ENCODE data around the gene BAIAP2.

BAIAP2 gene

DNA sequence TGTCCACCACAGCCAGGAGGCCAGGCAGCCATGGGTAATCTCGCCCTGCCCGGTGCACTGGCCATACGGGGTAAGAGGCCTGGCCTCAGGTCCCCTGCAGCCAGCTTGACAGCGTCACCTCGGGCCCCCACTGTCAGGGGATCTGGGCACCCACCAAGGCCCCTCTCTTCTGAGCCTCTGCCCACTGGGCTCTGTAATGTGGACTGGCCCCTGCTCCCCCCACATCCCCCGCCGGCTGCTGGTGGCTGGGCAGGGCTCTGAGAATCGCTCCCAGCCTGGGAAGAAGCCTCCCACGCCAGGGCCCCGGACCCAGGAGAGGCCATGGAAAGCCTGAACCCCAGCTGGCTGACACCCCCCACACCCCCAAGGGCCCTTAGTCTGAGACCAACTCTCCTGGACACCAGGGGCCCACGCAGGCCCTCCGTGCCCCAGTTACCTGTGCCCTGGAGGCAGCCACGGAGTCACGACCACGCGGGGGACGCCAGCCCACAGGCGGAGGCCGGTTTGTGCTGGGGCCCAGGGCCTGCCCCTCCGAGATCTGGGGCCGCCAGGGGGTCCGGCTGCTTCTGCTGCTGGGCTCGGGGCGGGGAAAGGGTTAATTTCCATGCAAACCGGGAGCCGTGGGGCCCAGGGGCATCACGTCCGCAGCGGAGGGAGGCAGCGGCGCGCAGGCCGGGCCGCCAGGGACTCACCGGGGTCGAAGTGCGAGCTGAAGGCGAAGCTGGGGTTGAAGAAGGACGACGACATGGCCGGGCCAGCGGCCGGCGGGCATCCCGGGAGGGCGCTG lies 130.5 kb downstream of the BAIAP2 start, which contains the start of gene PVALEF:
Gene PVALEF, plus strand, starts transcription at position 262 of the 787 bp plus-strand sequence. CDS start 15,720 bp downstream, outside the sequence.
- Histone ChIP-seq H3K27me3 (ENCODE audit: insufficient read depth, low read length, poor library complexity, severe bottlenecking) (no peaks in the 10 kb centered on the region), H3K9ac (ENCODE audit: low read depth, low read length, poor library complexity, severe bottlenecking) (no peak within 1 kb of the TSS), H3K79me2 (ENCODE audit: insufficient read depth, low read length) (no peaks in the 10 kb centered on the region), H2AFZ (ENCODE audit: low read length) (no peak within 1 kb of the TSS), H3K9me2 (replicated peaks; ENCODE audit: low read depth, low read length) (no peaks in the 10 kb centered on the region), H4K20me1 (ENCODE audit: insufficient read depth, low read length, poor library complexity, severe bottlenecking) (no peaks in the 10 kb centered on the region), H3K36me3 (ENCODE audit: insufficient read depth, low read length) (no peaks in the 10 kb centered on the region), H3K4me3 (ENCODE audit: low read length, poor library complexity, severe bottlenecking) (no peak within 1 kb of the TSS), H3K9me3 (ENCODE audit: insufficient read depth, low read depth, low read length) (no peaks in the 10 kb centered on the region), H3F3A (ENCODE audit: low read depth) (no peaks in the 10 kb centered on the region), H3K4me2 (ENCODE audit: low read depth, low read length, poor library complexity, severe bottlenecking) (no peak within 1 kb of the TSS), H3K4me1 (ENCODE audit: insufficient read depth, low read length, poor library complexity, severe bottlenecking) (no peaks in the 10 kb centered on the region)
- no peak for TF ChIP-seq EZH2phosphoT487 (IDR thresholded peaks at IDR 0.05; ENCODE audit: borderline replicate concordance)
- TF ChIP-seq, protein P1, sequence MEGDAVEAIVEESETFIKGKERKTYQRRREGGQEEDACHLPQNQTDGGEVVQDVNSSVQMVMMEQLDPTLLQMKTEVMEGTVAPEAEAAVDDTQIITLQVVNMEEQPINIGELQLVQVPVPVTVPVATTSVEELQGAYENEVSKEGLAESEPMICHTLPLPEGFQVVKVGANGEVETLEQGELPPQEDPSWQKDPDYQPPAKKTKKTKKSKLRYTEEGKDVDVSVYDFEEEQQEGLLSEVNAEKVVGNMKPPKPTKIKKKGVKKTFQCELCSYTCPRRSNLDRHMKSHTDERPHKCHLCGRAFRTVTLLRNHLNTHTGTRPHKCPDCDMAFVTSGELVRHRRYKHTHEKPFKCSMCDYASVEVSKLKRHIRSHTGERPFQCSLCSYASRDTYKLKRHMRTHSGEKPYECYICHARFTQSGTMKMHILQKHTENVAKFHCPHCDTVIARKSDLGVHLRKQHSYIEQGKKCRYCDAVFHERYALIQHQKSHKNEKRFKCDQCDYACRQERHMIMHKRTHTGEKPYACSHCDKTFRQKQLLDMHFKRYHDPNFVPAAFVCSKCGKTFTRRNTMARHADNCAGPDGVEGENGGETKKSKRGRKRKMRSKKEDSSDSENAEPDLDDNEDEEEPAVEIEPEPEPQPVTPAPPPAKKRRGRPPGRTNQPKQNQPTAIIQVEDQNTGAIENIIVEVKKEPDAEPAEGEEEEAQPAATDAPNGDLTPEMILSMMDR (conservative IDR thresholded peaks at IDR 0.05; ENCODE audit: low read length) = no peak

DNA sequence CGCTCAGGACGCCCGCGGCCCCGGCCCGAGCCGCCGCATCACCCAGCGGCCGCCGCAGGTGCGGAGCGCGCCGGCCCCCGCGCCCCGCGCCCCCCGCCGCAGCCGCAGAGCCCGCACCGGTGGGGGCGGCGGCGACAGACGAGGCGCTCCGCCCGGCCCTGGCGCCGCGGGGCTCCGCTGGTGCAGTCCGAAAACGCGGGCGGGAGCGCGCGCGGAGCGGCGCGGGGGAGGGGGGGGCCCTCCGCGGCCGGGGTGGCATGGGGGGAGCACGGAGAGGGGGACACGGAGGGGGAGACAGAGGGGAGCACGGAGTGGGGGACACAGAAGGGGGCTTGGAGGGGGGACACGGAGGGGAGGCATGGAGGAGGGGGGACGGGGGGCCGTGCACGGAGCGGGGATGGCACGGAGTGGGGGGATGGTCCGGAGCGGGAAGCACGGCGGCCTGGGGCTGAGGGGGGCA lies 131.1 kb downstream of the BAIAP2 start, which contains the start of gene AATK:
Gene AATK, minus strand, starts transcription at position 189 of the 460 bp plus-strand sequence. CDS start 229 bp downstream, outside the sequence.
- Histone ChIP-seq H4K20me1 (ENCODE audit: insufficient read depth, low read length, poor library complexity, severe bottlenecking) (no peaks in the 10 kb centered on the region), H2AFZ (ENCODE audit: low read length) (no peak within 1 kb of the TSS), H3K9me2 (replicated peaks; ENCODE audit: low read depth, low read length) (no peaks in the 10 kb centered on the region), H3F3A (ENCODE audit: low read depth) (no peaks in the 10 kb centered on the region), H3K4me1 (ENCODE audit: insufficient read depth, low read length, poor library complexity, severe bottlenecking) (no peaks in the 10 kb centered on the region), H3K4me2 (ENCODE audit: low read depth, low read length, poor library complexity, severe bottlenecking) (no peak within 1 kb of the TSS), H3K9ac (ENCODE audit: low read depth, low read length, poor library complexity, severe bottlenecking) (no peak within 1 kb of the TSS), H3K9me3 (ENCODE audit: insufficient read depth, low read depth, low read length) (no peaks in the 10 kb centered on the region), H3K27me3 (ENCODE audit: insufficient read depth, low read length, poor library complexity, severe bottlenecking) (no peaks in the 10 kb centered on the region), H3K4me3 (ENCODE audit: low read length, poor library complexity, severe bottlenecking) (no peak within 1 kb of the TSS), H3K79me2 (ENCODE audit: insufficient read depth, low read length) (no peaks in the 10 kb centered on the region), H3K36me3 (ENCODE audit: insufficient read depth, low read length) (no peaks in the 10 kb centered on the region)
- no peak for TF ChIP-seq EZH2phosphoT487 (IDR thresholded peaks at IDR 0.05; ENCODE audit: borderline replicate concordance)
- TF ChIP-seq, protein P1 (conservative IDR thresholded peaks at IDR 0.05; ENCODE audit: low read length) = no peak

All from Loucy (cell line).